Kidney tubule cell (primary cell): ENCODE results near the gene NPIPB8.
A peak's percentile ranks its signal among the peaks of the same experiment; 100 is the strongest.
"Not testable (repeated sequence)": the region's sequence is repeated elsewhere in the genome, so short reads cannot be mapped to it uniquely, and the experiment has no call there.

Experiments used
- DNase-seq: peaks from one replicate; pipeline ENCODE4 v3.0.0-alpha.2; 2018; ENCODE audit warnings: low spot score

The NPIPB8 gene

GRCh38 chr16:28607116-28607623, 30.7 kb upstream of the NPIPB8 start:
- no peak for DNase-seq

GRCh38 chr16:28607681-28608495, 30.0 kb upstream of the NPIPB8 start:
- DNase-seq: not testable (repeated sequence)

DNA sequence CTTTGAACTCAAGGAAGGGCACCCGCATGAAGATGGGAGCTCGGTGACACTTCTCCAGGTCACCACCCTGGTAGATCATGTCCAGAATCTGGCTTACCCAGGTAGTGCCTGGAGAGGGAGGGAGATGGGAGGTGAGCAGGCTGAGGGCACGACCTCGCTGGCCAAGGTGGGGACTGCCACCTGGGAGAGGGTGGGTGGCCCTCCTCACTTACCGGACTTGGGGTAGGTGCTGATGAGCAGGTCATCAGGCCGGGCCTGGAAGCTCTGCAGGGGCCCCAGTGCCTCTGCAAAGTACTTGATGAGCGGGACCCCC, 29.4 kb upstream of the NPIPB8 start:
- not testable (repeated sequence) for DNase-seq

- DNase-seq: not testable (repeated sequence)
Measured at GRCh38 chr16:28608867-28609596, 28.8 kb upstream of the NPIPB8 start.

DNA sequence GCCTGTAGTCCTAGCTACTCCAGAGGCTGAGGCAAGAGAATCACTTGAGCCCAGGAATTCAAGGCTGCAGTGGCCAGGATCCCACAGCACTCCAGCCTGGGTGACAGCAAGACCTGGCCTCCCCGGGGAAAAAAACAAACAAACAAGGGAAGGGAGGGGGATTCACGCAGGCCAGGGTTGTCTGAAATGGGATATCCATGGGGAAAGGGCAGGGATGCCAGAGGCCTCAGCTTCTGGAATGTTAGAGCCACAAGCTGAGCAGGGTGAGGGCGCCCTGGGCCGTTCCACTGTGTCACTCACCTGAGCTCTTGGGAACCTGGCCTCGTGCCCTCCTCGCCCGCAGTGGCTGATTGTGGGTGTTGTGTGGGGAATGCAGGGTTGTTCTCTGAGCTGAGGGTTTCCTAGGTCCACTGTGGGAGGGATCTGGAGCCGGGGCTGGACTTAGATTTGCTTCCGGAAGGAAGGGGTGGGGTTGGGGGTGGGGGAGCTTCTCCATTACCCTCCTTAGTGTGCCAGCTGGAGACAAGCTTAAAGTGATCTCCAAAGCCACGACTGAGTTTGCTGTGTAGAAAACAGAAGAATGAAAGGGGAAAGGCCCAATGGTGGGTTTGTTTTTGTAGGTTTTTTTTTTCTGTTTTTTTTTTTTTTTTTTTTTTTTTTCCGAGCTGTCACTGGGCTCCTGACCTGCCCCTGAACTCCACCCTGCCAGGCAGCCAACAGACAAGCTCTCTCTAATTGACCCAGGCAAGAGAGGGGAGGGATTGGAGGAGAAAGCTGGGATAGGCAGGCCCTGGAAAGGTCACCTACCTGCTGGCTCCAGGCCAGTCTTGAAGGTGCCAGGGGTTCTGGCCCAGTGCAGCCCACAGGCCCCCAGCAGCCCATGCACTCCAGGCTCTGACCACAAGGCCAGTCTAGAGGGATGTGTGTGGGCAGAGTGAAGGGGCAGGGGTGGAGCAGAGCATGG, 28.0 kb upstream of the NPIPB8 start, which contains the start of gene SULT1A1:
SULT1A1 (minus strand) TSS at position 414 of the 964 bp plus-strand sequence. CDS start 1,189 bp downstream, outside the sequence.
- DNase-seq: peak; percentile 49

DNA sequence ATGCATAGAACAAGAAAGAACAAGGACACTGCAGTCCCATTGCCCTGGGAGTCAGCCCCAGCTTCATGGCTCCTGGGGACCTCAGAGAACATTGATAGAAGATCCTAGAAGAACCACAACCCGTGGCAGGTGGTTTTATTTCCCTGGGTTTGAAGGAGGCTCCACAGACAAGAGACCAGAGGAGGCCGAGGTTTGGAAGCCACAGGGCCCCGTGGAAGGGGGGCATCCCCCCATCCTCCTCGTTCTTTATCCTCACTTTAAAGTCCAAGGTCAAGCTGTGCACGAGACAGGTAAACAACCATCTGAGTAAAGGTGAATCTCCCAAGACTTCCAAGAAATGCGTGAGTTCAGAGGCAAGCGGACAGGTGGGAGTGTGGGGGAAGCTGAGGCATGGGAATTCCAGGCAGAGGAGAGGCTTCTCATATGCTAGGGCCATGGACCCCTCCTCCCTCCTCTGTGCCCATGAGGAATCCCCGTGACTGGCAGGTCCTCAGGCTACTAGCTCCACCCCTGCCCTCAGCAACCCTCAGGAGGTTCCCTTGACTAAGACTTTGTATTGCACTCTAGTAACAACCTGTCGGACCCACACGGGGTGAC, 27.2 kb upstream of the NPIPB8 start:
- no peak for DNase-seq

- not testable (repeated sequence) for DNase-seq
Measured at GRCh38 chr16:28612359-28613280, 25.2 kb upstream of the NPIPB8 start.

DNA sequence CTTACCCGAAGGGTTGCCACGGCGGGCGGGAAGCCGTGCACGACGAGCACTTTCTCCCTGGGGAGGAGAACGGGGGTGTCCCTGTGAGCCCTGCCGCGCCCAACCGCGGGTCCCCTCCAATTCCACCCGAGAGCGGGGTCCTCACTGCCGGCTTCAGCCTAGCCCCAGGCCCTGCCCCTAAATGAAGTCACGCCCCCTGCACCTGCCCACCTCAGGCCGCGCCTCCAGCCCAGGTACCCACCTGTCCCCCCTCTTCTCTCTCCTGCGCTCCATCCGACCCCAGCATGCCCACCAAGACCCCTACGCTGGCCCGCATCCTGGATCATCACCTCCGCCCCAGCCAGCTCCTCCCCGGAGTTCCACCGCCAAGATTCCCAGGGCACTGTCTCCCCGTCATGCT, 24.0 kb upstream of the NPIPB8 start:
- not testable (repeated sequence) for DNase-seq

GRCh38 chr16:28614561-28614960, 23.3 kb upstream of the NPIPB8 start:
- not testable (repeated sequence) for DNase-seq

GRCh38 chr16:28615486-28616223, 22.2 kb upstream of the NPIPB8 start:
- DNase-seq: peak; percentile 42

DNA sequence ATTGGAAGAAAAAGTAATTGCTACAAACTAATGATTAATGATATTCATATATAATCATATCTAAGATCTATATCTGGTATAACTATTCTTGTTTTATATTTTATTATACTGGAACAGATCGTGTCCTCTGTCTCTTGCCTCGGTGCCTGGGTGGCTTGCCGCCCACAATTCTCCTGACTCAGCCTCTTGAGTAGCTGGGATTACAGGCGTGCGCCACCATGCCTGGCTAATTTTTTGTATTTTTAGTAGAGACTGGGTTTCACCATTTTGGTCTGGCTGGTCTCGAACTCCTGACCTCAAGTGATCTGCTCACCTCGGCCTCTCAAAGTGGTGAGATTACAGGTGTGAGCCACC, 21.7 kb upstream of the NPIPB8 start:
- DNase-seq: not testable (repeated sequence)

- DNase-seq: no peak
Measured at GRCh38 chr16:28616636-28617035, 21.2 kb upstream of the NPIPB8 start.

DNA sequence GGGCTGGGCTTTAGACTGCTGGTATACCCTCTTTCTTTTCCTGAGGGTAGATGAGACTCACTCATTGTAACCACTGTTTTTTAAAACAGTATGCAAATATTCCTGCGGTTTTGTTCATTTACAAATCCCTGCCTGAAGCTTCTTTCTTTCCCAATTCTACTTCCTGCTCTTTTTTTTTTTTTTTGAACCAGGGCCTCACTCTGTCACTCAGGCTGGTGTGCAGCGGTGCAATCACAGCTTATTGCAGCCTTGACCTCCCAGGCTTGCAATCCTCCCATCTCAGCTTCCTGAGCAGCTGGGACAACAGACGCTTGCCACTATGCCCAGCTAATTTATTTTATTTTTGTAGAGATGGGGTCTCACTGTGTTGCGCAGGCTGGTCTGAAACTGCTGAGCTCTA, 20.0 kb upstream of the NPIPB8 start:
- DNase-seq: peak; percentile 64

DNA sequence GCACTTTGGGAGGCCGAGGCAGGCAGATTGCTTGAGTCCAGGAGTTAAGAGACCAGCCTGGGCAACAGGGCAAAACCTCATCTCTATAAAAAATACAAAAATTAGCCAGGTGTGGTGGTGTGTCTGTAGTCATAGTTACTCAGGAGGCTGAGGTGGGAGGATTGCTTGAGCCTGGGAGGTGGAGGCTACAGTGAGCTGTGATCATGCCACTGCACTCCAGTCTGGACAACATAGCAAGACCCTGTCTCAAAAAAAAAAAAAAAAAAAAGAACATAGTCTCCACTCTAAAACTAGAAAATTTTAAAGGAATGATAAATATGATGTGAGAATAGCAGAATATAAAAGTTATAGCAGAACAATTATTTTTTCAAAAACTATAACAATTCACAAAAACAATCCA, 17.5 kb upstream of the NPIPB8 start:
- not testable (repeated sequence) for DNase-seq

DNA sequence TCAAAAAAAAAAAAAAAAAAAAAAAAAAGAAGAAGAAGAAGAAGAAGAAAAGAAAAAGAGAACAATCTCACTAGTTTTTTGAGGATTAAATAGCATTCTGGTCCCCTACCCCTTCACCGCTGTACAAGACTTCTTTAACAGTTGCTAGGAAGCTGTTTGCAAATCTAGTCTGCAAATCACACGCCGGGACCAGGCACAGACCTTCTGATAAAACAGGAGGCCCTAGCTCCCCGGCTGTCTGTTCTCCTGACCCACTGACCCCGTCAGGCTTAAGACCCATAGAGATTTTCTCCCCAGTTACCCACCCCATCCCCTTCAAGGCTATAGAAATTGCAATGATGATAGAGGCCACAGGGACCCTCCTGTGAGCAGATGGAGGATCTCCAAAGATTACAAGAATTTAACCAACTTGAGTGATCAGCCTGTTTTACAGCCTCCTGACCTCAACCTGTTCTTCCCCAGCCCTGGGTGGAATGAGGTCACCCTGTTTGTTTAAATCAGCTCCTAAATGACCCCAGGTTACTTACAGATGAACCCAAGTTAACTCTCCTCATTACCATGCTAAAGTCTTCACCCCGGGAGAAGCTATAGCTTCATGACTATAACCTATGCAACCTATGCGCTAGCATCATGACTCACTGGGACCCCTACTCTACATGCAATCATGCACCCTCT, 16.2 kb upstream of the NPIPB8 start:
- DNase-seq: peak; percentile 0

- DNase-seq: peak; percentile 0
Measured at GRCh38 chr16:28622532-28623171, 15.2 kb upstream of the NPIPB8 start.

DNA sequence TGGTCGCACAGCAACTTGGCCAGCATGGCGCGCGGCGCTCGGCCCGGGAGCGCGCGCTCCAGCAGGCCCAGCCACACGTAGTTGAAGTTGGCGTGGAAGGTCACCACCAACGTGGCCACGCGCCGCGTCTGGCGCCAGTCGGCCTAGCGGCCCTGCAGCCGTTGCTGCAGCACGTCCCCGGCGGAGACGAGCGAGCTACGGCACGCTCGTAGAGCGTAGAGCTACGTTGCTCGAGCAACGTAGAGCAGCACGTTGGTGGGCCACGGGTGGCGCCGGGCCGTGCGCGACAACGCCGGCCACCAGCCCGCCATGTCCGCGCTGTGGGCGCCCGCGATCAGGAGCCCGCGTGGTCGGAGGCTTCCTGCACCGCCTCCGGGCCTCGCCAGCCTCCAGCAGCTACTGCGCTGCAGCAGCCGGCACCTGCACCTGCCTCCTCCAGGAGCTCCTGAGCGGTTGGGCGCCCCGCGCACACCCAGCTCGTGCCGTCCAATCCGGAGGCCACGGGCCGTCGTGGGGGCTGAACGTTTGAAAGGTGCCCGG, 14.6 kb upstream of the NPIPB8 start:
- peak; percentile 62 for DNase-seq

- not testable (repeated sequence) for DNase-seq
Measured at GRCh38 chr16:28630905-28631304, 7.0 kb upstream of the NPIPB8 start.
